Liver (tissue), 9 donors: ENCODE measurements around the gene CABLES1. TPM values are rescaled to one million over a fixed set of nuclear protein-coding genes. Genes with fewer than 3 reads are reported as not detected.

ENCODE experiments used
- DNase-seq: peaks from one replicate; pipeline ENCODE4 v3.0.0-alpha.2; 2017; ENCODE audit warnings: low spot score
- H3K27ac ChIP-seq, 2 donors: one replicate each; pipeline ENCODE4 v1.7.0; 2013; ENCODE audit warnings: inconsistent platforms in 2 of 2, low read length in 2 of 2, control low read depth in 1 of 2, low read depth in 1 of 2, mild to moderate bottlenecking in 1 of 2
- H3K27me3 ChIP-seq, 4 donors: one replicate each; pipeline versions ENCODE4 v1.6.1 to v1.7.0; 2013; ENCODE audit warnings: low read length in 3 of 4, inconsistent platforms in 1 of 4, mild to moderate bottlenecking in 1 of 4, moderate library complexity in 1 of 4; ENCODE audit not compliant: control insufficient read depth in 4 of 4, insufficient read depth in 4 of 4
- H3K36me3 ChIP-seq, 4 donors: one replicate each; pipeline versions ENCODE4 v1.6.1 to v1.7.0; 2013; ENCODE audit warnings: low read length in 3 of 4, mild to moderate bottlenecking in 3 of 4, low read depth in 1 of 4, moderate library complexity in 1 of 4; ENCODE audit not compliant: control insufficient read depth in 4 of 4, insufficient read depth in 3 of 4
- H3K4me1 ChIP-seq, 4 donors: one replicate each; pipeline versions ENCODE4 v1.6.1 to v1.7.0; 2013; ENCODE audit warnings: low read length in 3 of 4, mild to moderate bottlenecking in 3 of 4, moderate library complexity in 1 of 4; ENCODE audit not compliant: control insufficient read depth in 4 of 4, insufficient read depth in 4 of 4
- H3K4me3 ChIP-seq, 3 donors: one replicate each; pipeline versions ENCODE4 v1.6.1 to v1.7.0; 2013; ENCODE audit warnings: low read length in 3 of 3, control low read depth in 1 of 3, low read depth in 1 of 3, mild to moderate bottlenecking in 1 of 3
- H3K9ac ChIP-seq, 2 donors: one replicate each; pipeline ENCODE4 v1.7.0; 2013; ENCODE audit warnings: low read length in 2 of 2, mild to moderate bottlenecking in 2 of 2, moderate library complexity in 2 of 2, control low read depth in 1 of 2, low read depth in 1 of 2
- H3K9me3 ChIP-seq, 4 donors: one replicate each; pipeline versions ENCODE4 v1.6.1 to v1.7.0; 2013; ENCODE audit warnings: low read length in 3 of 4; ENCODE audit not compliant: control insufficient read depth in 4 of 4
- CTCF ChIP-seq: fragments of 150-350 bp; IDR thresholded peaks from 2 replicates; pipeline ENCODE4 v1.5.1; 2017; ENCODE audit warnings: improper control_type of control experiment, low read depth, low read length; ENCODE audit not compliant: missing input control
- EGR1 ChIP-seq, 2 donors: IDR thresholded peaks; 2 replicates each; pipeline ENCODE4 v1.6.1; 2016 to 2018; ENCODE audit warnings: antibody characterized with exemption in 2 of 2, low read depth in 2 of 2
- FOXA1 ChIP-seq: IDR thresholded peaks from 2 replicates; pipeline ENCODE4 v1.6.1; 2016; ENCODE audit warnings: antibody characterized with exemption
- GABPA ChIP-seq, 2 donors: IDR thresholded peaks in 1 of 2; conservative IDR thresholded peaks in 1 of 2; 2 replicates each; pipeline ENCODE4 v1.6.1; 2016; ENCODE audit warnings: antibody characterized with exemption in 2 of 2, mild to moderate bottlenecking in 1 of 2, moderate library complexity in 1 of 2
- HNF4A ChIP-seq, 2 donors: conservative IDR thresholded peaks; 2 replicates each; pipeline ENCODE4 v1.6.1; 2016; ENCODE audit warnings: antibody characterized with exemption in 2 of 2, mild to moderate bottlenecking in 2 of 2
- RAD21 ChIP-seq, 2 donors: IDR thresholded peaks; 2 replicates each; pipeline ENCODE4 v1.6.1; 2016; ENCODE audit warnings: antibody characterized with exemption in 2 of 2, mild to moderate bottlenecking in 2 of 2
- REST ChIP-seq: IDR thresholded peaks from 2 replicates; pipeline ENCODE4 v1.6.1; 2016; ENCODE audit warnings: antibody characterized with exemption, mild to moderate bottlenecking
- RXRA ChIP-seq, 2 donors: IDR thresholded peaks; 2 replicates each; pipeline ENCODE4 v1.6.1; 2017 to 2018; ENCODE audit warnings: antibody characterized with exemption in 2 of 2, mild to moderate bottlenecking in 1 of 2
- TAF1 ChIP-seq: conservative IDR thresholded peaks from 2 replicates; pipeline ENCODE4 v1.6.1; 2016; ENCODE audit warnings: antibody characterized with exemption, mild to moderate bottlenecking
- WGBS: extraction: QIAGEN DNeasy Blood & Tissue Kit; methylation state at CpG from one replicate; pipeline ENCODE4 v1.1.7; 2013; 5-methylcytosine and 5-hydroxymethylcytosine counted together
- polyA plus RNA-seq, 2 donors: library from polyadenylated mRNA; stranded (reverse) in 1 of 2; unstranded in 1 of 2; fragments of 200-250 nt in 1 of 2; fragments of >200 nt in 1 of 2; fragmentation: Nextera tagmentation in 1 of 2; extraction: Ambion mirVana in 1 of 2; gene quantifications; one replicate each; pipeline versions ENCODE4 v1.2.1 to v1.2.3, GENCODE V29; 2013 to 2015
- total RNA-seq, 2 donors: library from RNA; depleted of rRNA; stranded (reverse); fragments of >200 nt; gene quantifications; one replicate each; pipeline ENCODE4 v1.2.3, GENCODE V29; 2014
- donor health status: healthy.
- donor health status: healthy.
- donor health status: healthy.
- donor health status: healthy.
- donor health status: healthy.

The CABLES1 gene
- total and polyA plus RNA-seq, 4 donors, result 3.3 to 8.9 (median 4.5) TPM

GRCh38 chr18:23207191-23207955, 72.1 kb downstream of the CABLES1 start:
- Histone ChIP-seq H3K36me3 (peaks cover 0 to 7% (median 4%) of the 10 kb centered on the region in 4 donors), H3K4me3 (no peak overlapping the region), H3K27ac (no peak overlapping the region), H3K9ac (no peak overlapping the region), H3K9me3 (no peaks in the 10 kb centered on the region), H3K4me1 (no peaks in the 10 kb centered on the region), H3K27me3 (no peaks in the 10 kb centered on the region)
- DNase-seq, result no peak
- peak in 1 of 2 donors; percentile 63 for TF ChIP-seq RAD21 (IDR thresholded peaks at IDR 0.05)
- TF ChIP-seq FOXA1, result no peak
- 89% methylated on average over 9 of the region's 9 CpGs for WGBS

- H3K27me3 ChIP-seq, result no peaks in the 10 kb centered on the region
- H3K9ac ChIP-seq, result no peak overlapping the region
- H3K36me3 ChIP-seq, result peaks cover 0 to 7% (median 4%) of the 10 kb centered on the region in 4 donors
- 98% methylated on average over 6 of the region's 6 CpGs for WGBS
- H3K4me3 ChIP-seq, result no peak overlapping the region
- no peak overlapping the region for H3K27ac ChIP-seq
- TF ChIP-seq GABPA (IDR thresholded peaks at IDR 0.05 in 1 of 2, conservative IDR thresholded peaks at IDR 0.05 in 1 of 2), result no peak
- TF ChIP-seq EGR1 (IDR thresholded peaks at IDR 0.05; ENCODE audit: low read depth in 2 of 2), result no peak
- TF ChIP-seq HNF4A (conservative IDR thresholded peaks at IDR 0.05), result no peak
- no peak for TF ChIP-seq CTCF
- H3K9me3 ChIP-seq, result no peaks in the 10 kb centered on the region
- no peaks in the 10 kb centered on the region for H3K4me1 ChIP-seq
- DNase-seq, result no peak
These were observed 72.7 kb downstream of the CABLES1 start for GRCh38 chr18:23207994-23208393.

- Histone ChIP-seq H3K27ac (no peak overlapping the region), H3K4me1 (no peaks in the 10 kb centered on the region), H3K4me3 (no peak overlapping the region), H3K9me3 (no peaks in the 10 kb centered on the region), H3K27me3 (no peaks in the 10 kb centered on the region), H3K36me3 (peaks cover 0 to 7% (median 4%) of the 10 kb centered on the region in 4 donors), H3K9ac (no peak overlapping the region)
- WGBS, result 98% methylated on average over 3 of the region's 3 CpGs
- TF ChIP-seq RXRA (IDR thresholded peaks at IDR 0.05), result no peak
- TF ChIP-seq REST, result no peak
- TF ChIP-seq RAD21 (IDR thresholded peaks at IDR 0.05), result no peak
- TF ChIP-seq TAF1, result no peak
- no peak for DNase-seq
These were observed 73.3 kb downstream of the CABLES1 start for GRCh38 chr18:23208600-23208999.
